Femur (tissue), 1 donor: ENCODE measurements around the gene RGS14.
A peak's percentile ranks its signal among the peaks of the same experiment; 100 is the strongest.

Experiments used
- DNase-seq: peaks from one replicate; pipeline ENCODE4 v3.0.0-alpha.2; 2017

The RGS14 gene, protein sequence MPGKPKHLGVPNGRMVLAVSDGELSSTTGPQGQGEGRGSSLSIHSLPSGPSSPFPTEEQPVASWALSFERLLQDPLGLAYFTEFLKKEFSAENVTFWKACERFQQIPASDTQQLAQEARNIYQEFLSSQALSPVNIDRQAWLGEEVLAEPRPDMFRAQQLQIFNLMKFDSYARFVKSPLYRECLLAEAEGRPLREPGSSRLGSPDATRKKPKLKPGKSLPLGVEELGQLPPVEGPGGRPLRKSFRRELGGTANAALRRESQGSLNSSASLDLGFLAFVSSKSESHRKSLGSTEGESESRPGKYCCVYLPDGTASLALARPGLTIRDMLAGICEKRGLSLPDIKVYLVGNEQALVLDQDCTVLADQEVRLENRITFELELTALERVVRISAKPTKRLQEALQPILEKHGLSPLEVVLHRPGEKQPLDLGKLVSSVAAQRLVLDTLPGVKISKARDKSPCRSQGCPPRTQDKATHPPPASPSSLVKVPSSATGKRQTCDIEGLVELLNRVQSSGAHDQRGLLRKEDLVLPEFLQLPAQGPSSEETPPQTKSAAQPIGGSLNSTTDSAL

DNA sequence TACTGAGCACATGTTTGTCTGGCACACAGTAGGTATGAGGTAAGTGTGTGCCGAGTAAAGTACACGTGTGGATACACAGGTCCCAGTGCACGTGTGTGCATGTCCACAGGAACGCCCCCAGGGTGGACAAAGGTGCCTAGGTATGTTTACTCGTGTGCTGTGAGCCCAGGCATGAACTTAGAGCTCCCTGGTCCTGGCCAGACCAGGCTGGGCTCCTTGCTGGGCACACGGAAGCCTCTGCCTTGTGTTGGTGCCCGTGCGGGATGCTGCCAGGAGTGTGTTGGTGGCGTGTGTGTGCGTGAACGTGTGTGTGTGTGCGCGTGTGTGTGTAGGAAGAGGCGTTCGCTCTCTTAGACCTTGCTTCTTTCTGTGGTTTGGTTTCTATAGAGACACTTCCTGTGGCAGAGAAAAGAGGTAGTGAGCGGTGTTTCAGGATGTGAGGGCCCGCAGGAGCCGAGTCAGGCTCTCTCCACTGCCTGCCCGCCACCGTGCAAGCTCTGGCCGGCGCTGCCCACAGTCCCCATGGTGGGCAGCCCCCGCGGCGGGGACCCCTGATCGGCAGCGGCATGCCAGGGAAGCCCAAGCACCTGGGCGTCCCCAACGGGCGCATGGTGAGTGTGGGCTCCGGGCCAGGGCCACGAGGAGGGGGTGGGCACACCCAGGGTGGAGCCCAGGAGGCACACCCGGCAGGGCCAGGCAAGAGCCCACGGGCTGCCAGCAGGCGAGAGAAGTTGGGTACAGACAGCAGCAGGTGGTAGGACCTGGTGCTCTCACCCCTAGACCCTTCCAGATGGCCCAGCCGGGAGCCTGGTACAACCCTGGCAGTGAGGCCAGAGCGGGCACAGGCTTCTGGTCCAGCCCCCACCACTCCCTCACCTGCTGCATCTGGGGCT is at the start of gene RGS14:
Gene RGS14, plus strand, starts transcription at position 466 of the 893 bp plus-strand sequence. Its CDS starts 101 bp downstream, at position 567.
- DNase-seq: peak; percentile 60

DNA sequence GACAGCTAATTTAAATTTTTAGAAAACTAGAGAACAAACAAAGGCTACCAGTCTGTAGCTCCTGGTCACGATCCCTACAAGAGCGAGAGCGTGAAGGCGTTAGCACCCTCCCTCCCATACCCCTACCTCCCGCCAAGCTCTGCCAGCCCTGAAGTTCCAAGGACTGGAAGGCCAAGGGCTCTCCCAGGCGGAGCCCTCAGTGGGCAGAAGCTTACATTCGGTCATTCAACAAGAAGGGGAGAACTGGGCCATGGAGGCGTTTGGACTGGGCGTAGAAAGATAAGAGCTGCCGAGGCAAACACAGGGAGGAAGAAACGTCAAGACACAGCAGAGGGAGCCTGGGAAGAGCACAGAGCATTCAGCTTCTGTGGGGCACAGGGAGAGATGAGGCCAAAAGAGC is 49.0 kb upstream of the RGS14 start:
- no peak for DNase-seq

DNA sequence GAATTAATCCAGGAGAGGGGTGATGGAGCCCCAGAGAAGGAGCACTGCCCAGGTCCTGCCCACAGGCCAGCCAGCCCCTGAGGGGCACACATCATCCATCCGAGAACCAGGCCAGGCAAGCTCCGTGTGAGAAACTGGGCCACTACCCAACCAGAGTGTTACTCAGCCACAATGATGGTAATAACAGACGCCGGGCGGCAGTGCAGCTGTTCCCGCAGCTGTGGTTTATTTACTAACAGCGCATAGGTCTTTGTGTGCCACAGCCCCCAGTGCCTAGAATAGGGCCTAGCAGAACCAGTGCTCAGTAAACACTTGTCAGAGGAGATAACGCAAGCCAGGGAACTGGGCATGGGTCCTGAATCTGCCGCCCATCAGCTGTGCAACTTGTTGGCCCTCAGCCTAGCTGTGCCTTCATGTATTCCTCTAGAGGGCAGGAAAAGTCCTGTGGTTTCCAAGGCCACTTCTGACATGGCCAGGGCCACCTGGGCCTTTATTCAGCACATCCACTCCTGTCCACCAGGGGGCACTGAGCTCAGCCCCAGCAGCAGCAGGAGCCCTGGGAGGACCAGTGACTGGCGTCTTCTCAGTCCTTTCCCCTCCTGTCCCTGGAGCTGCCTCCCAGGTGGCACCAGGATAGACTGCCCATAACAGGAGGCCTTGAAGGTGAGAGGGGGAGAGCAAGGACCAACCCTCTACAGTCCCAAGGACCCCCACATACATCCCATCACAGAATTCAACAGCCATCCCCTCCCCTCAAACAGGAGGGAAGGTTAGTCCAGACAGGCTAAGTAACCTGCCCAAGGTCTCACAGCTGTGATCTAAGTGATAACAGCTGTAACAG is 48.2 kb upstream of the RGS14 start:
- DNase-seq: peak; percentile 74

DNA sequence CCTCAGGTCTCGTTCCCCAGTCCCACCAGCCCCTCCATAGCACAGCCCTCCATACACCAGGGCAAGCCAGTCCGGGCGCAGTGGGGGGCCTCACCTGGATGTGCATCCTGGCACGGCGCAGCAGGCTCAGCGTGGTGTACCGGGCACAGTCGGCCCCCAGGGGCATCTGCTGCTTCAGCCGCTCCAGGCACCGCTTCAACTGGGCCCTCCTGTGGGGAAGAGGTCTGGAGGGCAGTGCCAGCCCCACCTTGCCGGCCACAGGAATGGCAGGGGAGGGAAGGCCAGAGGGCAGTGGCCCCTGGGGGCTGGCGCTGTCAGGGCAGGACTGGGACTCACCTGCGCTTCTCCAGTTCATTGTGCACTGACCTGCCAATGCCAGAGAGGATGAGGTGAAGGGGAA is 47.4 kb upstream of the RGS14 start:
- no peak for DNase-seq

DNA sequence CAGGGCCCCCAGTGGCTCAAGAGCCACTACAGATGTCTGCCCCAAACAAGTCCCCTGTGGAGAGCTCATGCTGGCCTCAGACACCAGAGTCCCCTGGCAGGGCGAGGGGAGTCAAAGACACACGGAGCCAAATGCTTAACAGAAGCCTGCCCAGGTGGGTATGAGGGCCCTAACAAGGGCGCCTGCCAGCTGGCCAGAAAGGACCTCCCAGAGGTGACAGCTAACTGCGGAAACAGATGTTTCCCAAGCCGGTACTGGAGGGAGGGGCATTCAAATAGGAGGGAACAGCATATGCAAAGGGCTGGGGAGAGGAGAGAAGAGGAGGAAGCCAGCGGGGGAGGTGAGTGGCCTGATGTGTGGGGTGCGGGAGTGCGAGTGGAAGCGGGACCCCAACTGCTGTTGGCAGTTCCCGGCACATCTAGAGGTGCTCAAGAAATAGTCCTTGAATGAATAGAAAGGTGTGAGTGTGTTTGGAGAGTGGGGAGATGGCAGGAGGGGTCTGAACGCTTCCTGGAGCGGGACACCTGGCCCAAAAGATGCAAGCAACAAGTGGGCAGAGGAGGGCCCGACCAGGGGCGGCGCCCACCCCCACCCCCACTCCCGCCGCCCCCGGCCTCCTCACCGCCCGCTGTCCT is 46.9 kb upstream of the RGS14 start:
- peak; percentile 64 for DNase-seq

DNA sequence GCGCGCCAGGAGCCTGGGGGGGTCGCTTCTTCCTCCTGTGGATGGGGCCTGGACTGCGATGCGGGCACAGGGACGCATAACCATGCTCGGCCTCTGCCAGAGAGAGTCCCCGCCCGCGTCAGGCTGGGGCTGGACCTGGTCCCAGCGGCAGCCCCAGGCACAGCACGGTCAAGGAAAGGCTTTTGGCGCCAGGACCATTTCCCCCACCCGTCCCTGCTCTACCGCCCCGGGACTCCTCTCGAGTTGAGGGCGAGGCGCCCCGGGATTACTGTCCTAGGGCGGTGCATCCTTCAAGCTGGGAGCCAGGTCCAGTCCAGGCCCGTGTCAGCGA is 46.4 kb upstream of the RGS14 start:
- DNase-seq: peak; percentile 55

DNA sequence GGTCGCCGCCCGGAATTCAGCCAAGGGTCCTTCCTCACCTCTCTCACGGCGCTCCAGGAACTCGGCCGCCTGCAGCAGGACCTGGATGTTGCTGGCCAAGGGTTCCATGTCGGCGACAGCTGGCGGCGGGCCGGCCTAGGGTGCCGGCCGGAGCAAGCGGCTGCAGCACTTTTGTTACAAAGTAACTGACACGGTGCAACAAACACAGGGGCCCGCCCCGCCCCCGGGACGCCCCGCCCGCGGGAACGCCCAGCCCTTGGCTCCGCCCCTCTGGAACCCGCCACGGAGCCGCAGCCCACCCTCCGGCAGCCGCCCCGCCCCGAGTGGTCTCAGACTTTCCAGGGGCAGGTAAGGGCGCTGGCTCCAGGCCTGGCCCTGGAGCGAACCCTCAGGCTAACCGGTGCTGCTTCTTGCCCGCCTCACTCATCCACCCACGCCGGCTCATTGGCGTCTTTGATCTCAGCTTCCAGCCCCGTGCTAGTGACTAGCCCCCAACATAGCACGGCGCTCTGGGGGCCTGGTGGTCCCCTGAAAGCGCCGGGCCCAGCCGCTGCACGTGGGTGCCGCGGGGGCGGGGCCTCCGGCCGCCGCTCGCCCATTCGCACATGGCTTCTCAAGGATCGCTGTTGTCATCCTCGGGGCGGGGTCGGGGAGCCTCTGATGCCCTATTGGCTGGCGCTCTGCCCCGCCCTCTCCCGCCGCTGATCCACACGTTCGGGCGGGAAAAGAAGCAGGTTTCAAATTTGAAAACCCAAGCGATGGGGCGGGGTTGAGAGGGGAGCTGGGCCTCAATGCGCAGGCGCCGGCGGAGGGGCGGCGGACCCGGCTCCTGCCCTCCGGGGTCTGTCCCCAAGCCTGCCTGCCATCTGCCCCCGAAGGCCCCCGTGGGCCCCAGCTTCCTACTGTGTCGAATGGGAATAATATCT is 45.7 kb upstream of the RGS14 start, which contains the start of gene MXD3:
Gene MXD3, minus strand, starts transcription at position 176 of the 926 bp plus-strand sequence. Its CDS starts 68 bp downstream, at position 108.
- peak; percentile 98 for DNase-seq

DNA sequence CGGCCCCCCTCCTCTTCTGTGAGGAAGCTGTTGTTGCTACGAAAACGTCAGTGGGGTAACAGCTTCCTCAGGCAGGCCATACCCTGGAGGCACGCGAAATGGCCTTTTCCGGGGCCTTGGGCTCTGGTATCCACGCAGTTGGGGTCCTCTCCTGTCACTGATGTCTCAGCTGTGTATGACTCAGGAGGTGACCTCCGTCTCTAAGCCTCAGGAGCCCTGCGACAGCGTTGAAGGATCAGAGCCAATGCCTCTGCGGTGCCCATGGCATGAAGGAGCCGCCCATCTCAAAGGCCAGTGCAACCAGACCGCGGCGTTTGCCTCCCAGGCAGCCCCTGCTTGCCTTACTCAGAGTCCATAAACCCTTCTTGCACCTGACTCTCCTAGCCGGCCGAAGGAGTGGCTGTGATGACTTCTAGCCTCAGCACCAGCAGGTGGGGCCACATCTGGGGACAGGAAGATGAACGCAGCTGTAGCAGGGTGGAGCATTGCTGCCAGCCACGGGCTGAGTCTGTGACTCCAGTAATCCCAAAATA is 45.0 kb upstream of the RGS14 start:
- DNase-seq: no peak

DNA sequence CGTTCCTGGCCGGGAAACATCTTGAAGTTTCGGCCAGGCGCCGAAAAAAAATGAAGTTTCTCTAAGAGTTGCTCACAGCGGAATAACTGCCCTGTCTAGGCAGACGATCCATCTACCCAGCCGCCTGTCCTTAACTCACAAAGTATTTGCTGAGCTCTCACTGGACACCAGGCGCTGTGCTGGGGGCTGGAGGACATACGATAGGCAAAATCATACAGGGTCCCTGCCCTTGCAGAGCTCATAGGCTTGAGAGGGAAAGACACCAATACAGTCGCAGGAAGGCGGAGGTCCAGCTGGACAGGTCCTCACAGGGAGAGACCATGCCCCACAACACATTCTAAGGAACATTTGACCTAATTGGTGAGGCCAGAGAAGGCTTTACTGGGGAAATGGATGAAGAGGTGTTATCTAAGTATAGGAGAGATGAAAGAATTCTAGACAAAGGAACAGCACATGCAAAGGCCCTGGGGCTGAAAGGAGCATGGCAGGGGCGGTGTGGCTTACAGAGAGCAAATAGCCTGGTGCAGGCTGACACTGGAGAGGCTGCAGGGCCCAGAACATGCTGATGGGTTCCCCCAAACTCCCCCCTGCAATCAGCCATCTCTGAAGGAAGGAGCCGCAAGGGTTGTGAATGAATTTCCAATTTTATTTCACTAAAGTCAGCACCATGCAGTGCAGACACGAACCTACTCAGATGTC is 44.0 kb upstream of the RGS14 start:
- DNase-seq: no peak

DNA sequence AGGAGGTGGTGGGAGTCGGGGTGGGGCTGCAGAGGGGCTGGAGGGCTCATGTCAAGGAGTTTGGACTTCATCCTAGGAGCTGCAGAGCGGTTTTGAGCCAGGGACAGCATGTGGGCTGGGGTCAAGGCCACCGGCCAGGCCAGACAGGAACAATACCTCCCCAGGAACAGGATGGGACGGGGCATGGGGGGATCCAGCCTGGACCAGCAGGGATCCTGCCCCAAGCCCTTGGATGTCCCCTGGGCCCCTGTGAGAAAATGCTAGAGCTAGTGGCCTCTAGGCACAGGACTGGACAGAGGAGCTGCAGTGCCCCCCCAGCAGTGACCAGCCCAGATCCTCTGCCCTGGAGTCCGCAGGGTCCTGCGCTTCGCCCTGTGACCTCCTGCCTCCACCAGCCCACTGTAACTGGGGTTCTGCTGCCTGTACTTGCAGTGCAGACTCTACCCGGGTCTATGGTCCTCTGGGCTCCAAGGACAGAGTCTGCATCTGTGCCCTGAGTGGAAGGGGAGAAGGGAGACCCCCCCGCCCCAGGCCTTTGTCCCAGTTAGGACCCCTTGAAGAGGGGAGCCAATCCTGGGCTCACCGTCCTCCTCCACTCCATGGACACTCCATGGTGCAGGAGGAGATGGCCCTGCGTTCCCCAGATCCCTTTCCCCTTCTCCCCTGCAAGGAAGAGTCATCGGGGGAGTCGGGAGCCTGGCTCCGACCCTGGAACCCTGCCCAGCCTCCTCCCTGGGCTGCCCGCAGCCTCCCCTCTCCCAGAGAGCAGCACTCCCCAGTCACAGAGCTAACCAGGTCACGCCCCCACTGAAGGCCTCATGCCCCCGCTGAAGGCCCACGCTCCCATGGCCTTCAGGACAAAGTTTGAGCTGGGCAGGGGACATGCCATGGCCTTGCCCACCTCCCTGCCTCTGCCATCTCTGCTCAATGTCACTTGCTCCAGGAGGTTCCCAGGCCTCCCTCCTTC is 43.1 kb upstream of the RGS14 start:
- no peak for DNase-seq

DNA sequence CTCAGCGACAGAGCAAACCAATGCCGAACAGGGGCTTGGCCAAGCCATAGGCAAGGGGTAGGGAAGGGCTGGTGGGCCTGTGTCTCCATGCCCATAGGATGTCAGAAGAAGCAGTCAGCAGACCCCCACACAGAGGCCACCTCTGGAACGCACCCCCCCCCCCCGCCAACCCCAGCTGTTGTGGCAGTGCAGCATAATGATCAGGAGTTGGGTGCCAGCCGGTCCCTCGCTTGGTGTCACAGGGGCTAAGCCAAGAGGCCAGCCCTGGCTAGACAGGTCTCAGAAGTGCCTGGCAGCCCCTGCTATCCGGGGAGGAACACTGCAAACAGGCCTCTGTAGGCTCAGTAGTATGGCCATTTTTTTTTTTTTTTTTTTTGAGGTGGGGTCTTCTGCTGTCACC is 42.3 kb upstream of the RGS14 start:
- DNase-seq: no peak

DNA sequence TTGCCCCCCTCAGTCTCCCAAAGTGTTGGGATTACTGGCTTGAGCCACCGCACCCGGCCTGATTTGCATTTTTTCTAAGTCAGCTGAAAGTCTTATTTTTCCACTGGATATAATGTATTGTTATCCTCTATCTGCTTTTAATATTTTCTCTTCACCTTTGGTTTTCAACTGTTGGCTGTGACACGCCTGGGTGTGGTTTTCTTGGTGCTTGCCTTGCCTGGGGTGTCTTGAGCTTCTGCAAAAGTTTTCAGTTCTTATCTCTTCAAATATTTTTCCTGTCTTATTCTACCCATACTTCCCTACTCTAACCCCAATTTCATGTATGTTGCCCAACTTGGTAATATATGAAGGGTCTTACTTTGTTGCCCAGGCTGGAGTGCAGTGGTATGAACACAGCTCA is 41.7 kb upstream of the RGS14 start:
- no peak for DNase-seq

DNA sequence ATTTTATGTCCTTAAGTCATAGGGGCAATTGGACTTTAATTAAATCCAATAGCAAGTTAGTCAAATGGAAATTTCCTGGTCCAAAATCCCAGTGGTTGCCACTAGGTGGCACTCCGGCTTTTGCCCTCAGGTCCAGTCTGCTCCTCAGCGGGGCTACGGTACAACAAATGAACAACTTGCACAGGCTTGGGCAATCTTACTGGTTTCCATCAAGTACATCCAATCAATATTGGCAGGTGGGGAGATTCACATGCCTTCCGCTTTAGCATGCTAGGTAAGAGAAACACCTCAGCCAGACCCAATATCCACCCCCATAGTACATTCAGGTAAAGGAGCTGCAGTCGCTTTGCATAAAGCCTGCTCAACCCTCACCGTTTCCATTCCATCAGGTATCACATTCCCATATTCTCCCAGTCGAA is 39.8 kb upstream of the RGS14 start:
- DNase-seq: peak; percentile 75

DNA sequence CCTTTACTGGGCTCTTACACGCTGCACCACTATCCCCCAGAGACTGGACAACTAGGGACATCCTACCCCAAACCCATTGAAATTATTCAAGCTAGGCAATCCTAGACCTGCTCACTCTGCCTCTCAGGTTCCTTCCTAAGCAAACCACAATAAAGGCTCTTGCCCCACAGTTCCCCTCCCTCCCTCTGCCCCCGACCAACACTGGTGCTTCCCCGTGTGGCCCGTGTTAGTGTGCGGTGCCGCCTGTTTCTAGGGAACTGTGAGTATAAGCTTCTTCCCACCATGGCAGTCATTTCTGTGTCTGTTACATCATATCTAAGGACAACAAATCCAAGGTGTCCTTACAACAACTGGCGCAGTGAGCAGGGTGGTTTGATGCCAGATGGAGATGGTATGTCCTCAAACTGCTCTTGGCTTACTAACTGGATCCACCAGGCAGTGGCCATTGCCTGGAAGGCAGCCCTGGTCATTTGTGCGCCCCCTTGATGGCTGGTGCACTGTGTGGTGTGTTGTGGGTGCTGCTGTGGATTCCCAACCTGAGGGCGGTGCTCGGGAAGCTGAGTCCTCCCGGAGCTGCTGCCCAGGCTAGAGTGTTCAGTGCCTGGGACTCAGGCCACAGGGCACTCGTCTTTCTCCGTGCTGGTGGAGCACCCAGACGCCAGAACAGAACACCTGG is 37.7 kb upstream of the RGS14 start:
- no peak for DNase-seq

DNA sequence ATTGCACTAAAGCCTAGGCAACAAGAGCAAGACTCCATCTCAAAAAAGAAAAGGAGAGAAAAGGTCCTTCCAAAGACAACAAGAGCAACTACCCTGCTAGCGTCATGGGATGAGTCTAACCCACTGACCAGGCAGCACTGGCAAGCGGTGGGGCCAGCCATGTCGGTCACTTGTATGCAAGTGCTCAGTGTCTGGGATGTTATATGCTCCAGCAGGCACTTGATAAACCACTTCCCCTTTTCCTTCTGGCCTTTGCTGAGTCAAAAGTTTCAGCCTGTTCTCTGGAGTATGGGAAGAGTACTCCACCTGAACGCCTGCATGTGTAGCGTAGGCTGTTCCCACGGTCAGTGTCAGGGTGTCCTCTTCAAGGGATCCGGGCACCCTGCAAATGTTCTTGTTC is 36.8 kb upstream of the RGS14 start:
- no peak for DNase-seq

DNA sequence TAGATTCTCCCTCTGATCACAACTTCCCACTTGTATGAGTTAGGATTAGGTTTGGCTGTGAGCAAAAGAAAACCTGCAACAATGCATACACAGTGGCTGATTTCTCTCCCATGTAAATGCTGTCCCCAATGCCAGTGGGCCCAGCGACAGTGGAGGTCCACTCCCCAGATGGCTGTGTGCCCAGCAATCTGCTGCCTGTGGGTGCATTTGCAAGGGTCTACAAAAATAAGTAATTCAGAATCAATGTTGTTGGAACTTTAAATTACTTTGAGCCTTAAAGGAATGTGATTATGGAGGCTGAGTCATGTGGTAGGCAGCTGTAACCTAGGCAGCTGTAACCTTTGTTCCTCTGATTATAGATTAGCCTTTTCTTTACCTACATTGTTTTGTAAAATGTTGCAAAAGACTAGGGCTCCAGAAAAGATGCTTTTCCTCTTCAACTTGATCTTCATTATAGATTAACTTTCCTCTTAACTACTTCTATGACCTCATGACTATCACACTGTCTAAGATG is 31.8 kb upstream of the RGS14 start:
- no peak for DNase-seq

DNA sequence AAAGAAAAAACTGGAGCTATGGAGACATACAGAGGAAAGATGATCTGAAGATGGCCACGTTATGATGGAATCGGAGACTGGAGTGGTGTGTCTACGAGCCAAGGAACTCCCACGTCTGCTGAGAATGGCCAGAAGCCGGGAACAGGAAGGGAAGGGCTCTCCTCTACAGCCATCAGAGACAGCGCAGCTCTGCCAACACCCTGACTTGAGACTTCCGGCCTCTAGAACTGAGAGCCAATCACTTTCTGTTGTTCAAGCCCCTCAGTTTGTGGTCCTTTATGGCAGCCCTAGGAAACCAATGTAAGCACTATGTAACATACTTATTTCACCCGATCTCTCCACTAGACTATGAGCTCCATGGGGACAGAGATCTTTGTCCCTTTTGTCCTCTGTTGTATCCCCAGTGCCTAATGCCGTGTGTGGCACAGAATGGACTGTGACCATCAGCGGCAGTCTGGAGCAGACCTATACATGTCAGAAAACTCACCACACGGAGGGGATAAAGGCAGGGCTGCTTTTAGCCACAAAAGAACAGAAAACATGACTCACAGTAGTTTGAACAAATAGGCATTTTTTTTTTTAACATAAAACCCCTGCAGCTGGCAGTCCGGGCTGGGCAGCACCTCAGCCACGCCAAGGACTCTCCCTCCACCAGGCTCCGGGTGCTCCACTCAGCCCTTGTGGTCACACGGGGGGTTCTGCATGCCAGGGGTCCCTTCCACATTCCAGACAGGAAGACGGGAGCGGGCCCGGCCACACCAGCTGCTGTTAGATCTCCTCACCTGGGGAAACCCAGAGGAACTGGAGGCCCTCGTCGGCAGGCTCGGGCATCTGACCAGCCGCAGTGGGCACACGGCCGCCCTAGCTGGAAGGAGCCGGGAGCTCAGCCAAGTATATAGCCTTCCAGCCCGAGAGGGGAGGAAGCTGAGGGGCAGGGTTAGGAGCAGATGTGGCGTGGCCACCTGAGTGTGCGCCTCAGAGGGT is 29.9 kb upstream of the RGS14 start:
- peak; percentile 62 for DNase-seq
